Left lung (tissue), 10 donors: ENCODE results near the gene OR51B4. TPM values are rescaled to one million over a fixed set of nuclear protein-coding genes. Genes with fewer than 3 reads are reported as not detected.
"Not testable (repeated sequence)": the region's sequence is repeated elsewhere in the genome, so short reads cannot be mapped to it uniquely, and the experiment has no call there.

Source experiments
- ATAC-seq: fragments of 200-7000 bp; cut with Tn5 transposase; one replicate; pipeline ENCODE4 v1.9.1; 2020; ENCODE audit warnings: moderate library complexity
- DNase-seq, 4 donors: peaks; one replicate each; pipeline ENCODE4 v3.0.0-alpha.2; 2013 to 2020
- H3K27ac ChIP-seq, 2 donors: fragments of 200-600 bp; sonication (generic) in 1 of 2; one replicate each; pipeline versions ENCODE4 v1.5.0 to v1.8.0; 2020 to 2021
- H3K27me3 ChIP-seq, 2 donors: fragments of 200-600 bp; sonication (generic) in 1 of 2; one replicate each; pipeline versions ENCODE4 v1.5.0 to v1.8.0; 2020 to 2021
- H3K36me3 ChIP-seq, 2 donors: fragments of 200-600 bp; sonication (generic) in 1 of 2; one replicate each; pipeline versions ENCODE4 v1.5.0 to v1.8.0; 2020 to 2021
- H3K4me1 ChIP-seq, 2 donors: fragments of 200-600 bp; one replicate each; pipeline ENCODE4 v1.8.0; 2021
- H3K4me3 ChIP-seq, 2 donors: fragments of 200-600 bp; sonication (generic) in 1 of 2; one replicate each; pipeline versions ENCODE4 v1.5.0 to v1.8.0; 2020 to 2021; ENCODE audit warnings: mild to moderate bottlenecking in 1 of 2
- H3K9me3 ChIP-seq, 2 donors: fragments of 200-600 bp; sonication (generic) in 1 of 2; one replicate each; pipeline versions ENCODE4 v1.5.0 to v1.8.0; 2020 to 2021
- CTCF ChIP-seq, 2 donors: fragments of 200-600 bp; sonication (generic) in 1 of 2; IDR thresholded peaks; one replicate each; pipeline versions ENCODE4 v1.5.0 to v1.8.0; 2021; ENCODE audit warnings: antibody characterized with exemption in 2 of 2
- intact Hi-C, 2 donors: fragments of 100-400 bp; cut with DNase I; formaldehyde crosslinking; loops; one replicate each; pipeline versions ENCODE4 v1.11.2 to v1.14.2; 2022
- polyA plus RNA-seq, 6 donors: library from polyadenylated mRNA; unstranded; fragments of 120-200 nt; gene quantifications; one replicate each; pipeline ENCODE4 v1.2.1, GENCODE V29; 2013; ENCODE audit not compliant: insufficient read length in 6 of 6
- total RNA-seq, 2 donors: library from RNA; stranded (reverse); fragmentation: NEBNext Ultra II Directional; extraction: Animal tissue kit (Norgen Biotek cat#: 25700); gene quantifications; one replicate each; pipeline ENCODE4 v1.2.1, GENCODE V29; 2021
- donor health status: DM: no; HTN: yes; CAD: no.
- donor health status: DM: no; HTN: no; CAD: no.

The OR51B4 gene
- total and polyA plus RNA-seq, 8 donors: 0.35 to 0.58 (median 0.53) TPM; not detected in 3

- no peaks in the 10 kb centered on the region for H3K27me3 ChIP-seq
- no peak overlapping the region for H3K4me3 ChIP-seq
- no peaks in the 10 kb centered on the region for H3K9me3 ChIP-seq
- no peaks in the 10 kb centered on the region for H3K36me3 ChIP-seq
- TF ChIP-seq CTCF (IDR thresholded peaks at IDR 0.05): no peak
- no peak overlapping the region for H3K27ac ChIP-seq
- H3K4me1 ChIP-seq: no peaks in the 10 kb centered on the region
- ATAC-seq (no peak), DNase-seq (no peak)
- intact Hi-C loops: no loop called here
These were observed 2.3 kb upstream of the OR51B4 start for GRCh38 chr11:5304046-5304445.

- no peak for ATAC-seq
- Histone ChIP-seq H3K4me3 (no peak overlapping the region), H3K27ac (no peak overlapping the region), H3K4me1 (no peaks in the 10 kb centered on the region), H3K36me3 (no peaks in the 10 kb centered on the region), H3K27me3 (no peaks in the 10 kb centered on the region), H3K9me3 (no peaks in the 10 kb centered on the region)
- no peak for DNase-seq
- intact Hi-C loops: no loop called here
- no peak for TF ChIP-seq CTCF (IDR thresholded peaks at IDR 0.05)
These were observed 1.9 kb upstream of the OR51B4 start for GRCh38 chr11:5303626-5304025.

GRCh38 chr11:5300251-5300650, 1.5 kb downstream of the OR51B4 start:
- Histone ChIP-seq H3K4me3 (no peak overlapping the region), H3K27me3 (no peaks in the 10 kb centered on the region), H3K4me1 (no peaks in the 10 kb centered on the region), H3K36me3 (no peaks in the 10 kb centered on the region), H3K9me3 (no peaks in the 10 kb centered on the region), H3K27ac (no peak overlapping the region)
- DNase-seq: no peak
- ATAC-seq: no peak
- intact Hi-C loops: no loop called here
- TF ChIP-seq CTCF (IDR thresholded peaks at IDR 0.05): no peak

GRCh38 chr11:5298451-5298850, 3.3 kb downstream of the OR51B4 start:
- Histone ChIP-seq H3K27me3 (no peaks in the 10 kb centered on the region), H3K4me3 (no peak overlapping the region), H3K9me3 (no peaks in the 10 kb centered on the region), H3K27ac (no peak overlapping the region), H3K36me3 (no peaks in the 10 kb centered on the region), H3K4me1 (no peaks in the 10 kb centered on the region)
- ATAC-seq (no peak), DNase-seq (no peak)
- intact Hi-C loops: no loop called here
- no peak for TF ChIP-seq CTCF (IDR thresholded peaks at IDR 0.05)

- H3K27me3 ChIP-seq: no peaks in the 10 kb centered on the region
- ATAC-seq (no peak), DNase-seq (peak in 1 of 4 donors; percentile 10)
- H3K4me3 ChIP-seq: no peak overlapping the region
- no peaks in the 10 kb centered on the region for H3K9me3 ChIP-seq
- intact Hi-C loops: no loop called here
- no peak for TF ChIP-seq CTCF (IDR thresholded peaks at IDR 0.05)
- no peaks in the 10 kb centered on the region for H3K36me3 ChIP-seq
- H3K27ac ChIP-seq: no peak overlapping the region
- no peaks in the 10 kb centered on the region for H3K4me1 ChIP-seq
These were observed 3.9 kb downstream of the OR51B4 start for GRCh38 chr11:5297721-5298323.

GRCh38 chr11:5294342-5294995, 7.3 kb downstream of the OR51B4 start:
- H3K27me3 ChIP-seq, H3K27ac ChIP-seq, intact Hi-C loops, H3K9me3 ChIP-seq, ATAC-seq, H3K4me3 ChIP-seq, H3K36me3 ChIP-seq, H3K4me1 ChIP-seq: not testable (repeated sequence)
- peak in 1 of 4 donors; percentile 71 for DNase-seq
